Skeletal muscle satellite cell (primary cell): Measurements from ENCODE around the gene SEC23A. TPM values are rescaled to one million over a fixed set of nuclear protein-coding genes. Genes with fewer than 3 reads are reported as not detected.

Experiments used
- small RNA-seq: library from RNA; depleted of rRNA; stranded (forward); fragments of <200 nt; gene quantifications from one replicate; pipeline ENCODE3, GENCODE V24; 2012

The SEC23A gene

Small RNA genes within 50 kb of the gene (small RNA-seq; reads per million reads assigned to genes)
- gene AL109628.1 (not detected), gene RF00019 (not detected)
